Neutrophil (primary cell): ENCODE data around the gene RAB11FIP5.

Source experiments
- H3K27ac ChIP-seq: fragments of 200-600 bp; sonication (generic); 2 replicates; pipeline ENCODE4 v1.5.1; 2016; ENCODE audit warnings: mild to moderate bottlenecking, moderate library complexity
- H3K27me3 ChIP-seq: fragments of 200-600 bp; sonication (generic); 2 replicates; pipeline ENCODE4 v1.6.0; 2016; ENCODE audit warnings: mild to moderate bottlenecking
- H3K36me3 ChIP-seq: fragments of 200-600 bp; sonication (generic); 2 replicates; pipeline ENCODE4 v1.5.1; 2017
- H3K4me1 ChIP-seq, 2 experiments: fragments of 200-600 bp in 1 of 2; sonication (generic) in 1 of 2; 1 replicate in 1 of 2; 2 replicates in 1 of 2; pipeline versions ENCODE4 v1.5.1 to v1.6.1; 2013 to 2016; ENCODE audit warnings: low read depth in 1 of 2, low read length in 1 of 2, mild to moderate bottlenecking in 1 of 2, moderate library complexity in 1 of 2; ENCODE audit not compliant: control insufficient read depth in 1 of 2, insufficient read depth in 1 of 2
- H3K4me3 ChIP-seq, 2 experiments: fragments of 200-600 bp in 1 of 2; sonication (generic) in 1 of 2; 1 replicate in 1 of 2; 2 replicates in 1 of 2; pipeline ENCODE4 v1.5.1; 2013 to 2016; ENCODE audit warnings: low read depth in 1 of 2, low read length in 1 of 2, mild to moderate bottlenecking in 1 of 2, moderate library complexity in 1 of 2
- H3K9me3 ChIP-seq: fragments of 200-600 bp; sonication (generic); 2 replicates; pipeline ENCODE4 v1.5.1; 2016
- TF ChIP-seq, protein P1 (sequence below): fragments of 200-600 bp; sonication (generic); IDR thresholded peaks from 2 replicates; pipeline ENCODE4 v1.5.1; 2016; ENCODE audit warnings: antibody characterized with exemption

The RAB11FIP5 gene

GRCh38 chr2:73072129-73072395 is 40.7 kb downstream of the RAB11FIP5 start:
- Histone ChIP-seq H3K4me3 (peak overlapping the region; percentile 95 to 98), H3K36me3 (no peaks in the 10 kb centered on the region), H3K27ac (peak overlapping the region; percentile 87), H3K4me1 (peaks cover 35 to 42% of the 10 kb centered on the region in 2 experiments), H3K27me3 (peaks cover 6% of the 10 kb centered on the region), H3K9me3 (no peaks in the 10 kb centered on the region)
- TF ChIP-seq, protein P1, sequence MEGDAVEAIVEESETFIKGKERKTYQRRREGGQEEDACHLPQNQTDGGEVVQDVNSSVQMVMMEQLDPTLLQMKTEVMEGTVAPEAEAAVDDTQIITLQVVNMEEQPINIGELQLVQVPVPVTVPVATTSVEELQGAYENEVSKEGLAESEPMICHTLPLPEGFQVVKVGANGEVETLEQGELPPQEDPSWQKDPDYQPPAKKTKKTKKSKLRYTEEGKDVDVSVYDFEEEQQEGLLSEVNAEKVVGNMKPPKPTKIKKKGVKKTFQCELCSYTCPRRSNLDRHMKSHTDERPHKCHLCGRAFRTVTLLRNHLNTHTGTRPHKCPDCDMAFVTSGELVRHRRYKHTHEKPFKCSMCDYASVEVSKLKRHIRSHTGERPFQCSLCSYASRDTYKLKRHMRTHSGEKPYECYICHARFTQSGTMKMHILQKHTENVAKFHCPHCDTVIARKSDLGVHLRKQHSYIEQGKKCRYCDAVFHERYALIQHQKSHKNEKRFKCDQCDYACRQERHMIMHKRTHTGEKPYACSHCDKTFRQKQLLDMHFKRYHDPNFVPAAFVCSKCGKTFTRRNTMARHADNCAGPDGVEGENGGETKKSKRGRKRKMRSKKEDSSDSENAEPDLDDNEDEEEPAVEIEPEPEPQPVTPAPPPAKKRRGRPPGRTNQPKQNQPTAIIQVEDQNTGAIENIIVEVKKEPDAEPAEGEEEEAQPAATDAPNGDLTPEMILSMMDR, result no peak

DNA sequence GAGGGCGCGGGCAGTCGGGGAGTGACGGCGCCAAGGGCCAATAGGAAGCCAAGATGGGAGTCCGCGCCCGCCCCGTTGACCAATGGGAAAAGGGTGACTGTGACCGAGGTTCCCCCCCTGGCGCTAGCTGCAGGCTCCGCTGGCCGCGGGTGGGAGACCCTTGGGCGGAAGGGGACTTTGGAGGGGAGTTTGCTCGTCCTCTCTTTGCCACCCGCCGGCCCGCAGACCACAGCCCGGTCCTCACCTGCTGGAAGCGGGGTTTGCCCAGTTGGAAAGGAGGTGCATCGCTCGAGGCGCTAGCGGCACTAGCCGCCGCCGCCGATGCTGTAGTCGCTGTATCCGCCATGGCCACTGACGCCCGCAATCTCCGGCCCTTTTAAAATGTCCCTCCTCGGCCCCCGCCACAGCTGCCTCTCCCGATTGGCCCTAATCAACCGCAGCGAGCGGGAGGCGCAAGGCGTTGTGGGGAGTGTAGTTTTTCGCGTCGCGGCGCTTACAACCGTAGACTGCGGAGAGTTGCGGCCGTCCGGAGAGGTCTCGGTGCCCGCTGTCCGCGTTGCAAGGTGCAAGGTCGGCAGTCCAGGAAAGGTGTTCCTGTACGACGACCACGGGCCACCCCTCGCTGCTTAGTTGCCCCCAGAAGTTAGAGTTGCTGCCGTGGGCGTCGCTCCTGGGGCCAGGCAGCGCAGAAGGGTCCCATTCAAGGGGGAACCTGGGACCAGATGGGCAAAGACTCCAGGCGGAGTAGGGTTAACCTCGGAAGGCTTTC is 41.2 kb downstream of the RAB11FIP5 start, which contains the start of gene SFXN5:
TSS of gene SFXN5 (minus strand) at position 353 of the 769 bp plus-strand sequence. CDS start at position 346, 7 bp downstream.
- Histone ChIP-seq H3K4me1 (peaks cover 35 to 42% of the 10 kb centered on the region in 2 experiments), H3K4me3 (peak within 1 kb of the TSS; percentile 95 to 98), H3K27ac (peak within 1 kb of the TSS; percentile 87), H3K9me3 (no peaks in the 10 kb centered on the region), H3K27me3 (peaks cover under 1% of the 10 kb centered on the region), H3K36me3 (no peaks in the 10 kb centered on the region)
- TF ChIP-seq, protein P1, result peak; percentile 58

- Histone ChIP-seq H3K4me1 (peaks cover 37 to 45% of the 10 kb centered on the region in 2 experiments), H3K36me3 (no peaks in the 10 kb centered on the region)
Observed at GRCh38 chr2:73070643-73071359, 41.9 kb downstream of the RAB11FIP5 start.

DNA sequence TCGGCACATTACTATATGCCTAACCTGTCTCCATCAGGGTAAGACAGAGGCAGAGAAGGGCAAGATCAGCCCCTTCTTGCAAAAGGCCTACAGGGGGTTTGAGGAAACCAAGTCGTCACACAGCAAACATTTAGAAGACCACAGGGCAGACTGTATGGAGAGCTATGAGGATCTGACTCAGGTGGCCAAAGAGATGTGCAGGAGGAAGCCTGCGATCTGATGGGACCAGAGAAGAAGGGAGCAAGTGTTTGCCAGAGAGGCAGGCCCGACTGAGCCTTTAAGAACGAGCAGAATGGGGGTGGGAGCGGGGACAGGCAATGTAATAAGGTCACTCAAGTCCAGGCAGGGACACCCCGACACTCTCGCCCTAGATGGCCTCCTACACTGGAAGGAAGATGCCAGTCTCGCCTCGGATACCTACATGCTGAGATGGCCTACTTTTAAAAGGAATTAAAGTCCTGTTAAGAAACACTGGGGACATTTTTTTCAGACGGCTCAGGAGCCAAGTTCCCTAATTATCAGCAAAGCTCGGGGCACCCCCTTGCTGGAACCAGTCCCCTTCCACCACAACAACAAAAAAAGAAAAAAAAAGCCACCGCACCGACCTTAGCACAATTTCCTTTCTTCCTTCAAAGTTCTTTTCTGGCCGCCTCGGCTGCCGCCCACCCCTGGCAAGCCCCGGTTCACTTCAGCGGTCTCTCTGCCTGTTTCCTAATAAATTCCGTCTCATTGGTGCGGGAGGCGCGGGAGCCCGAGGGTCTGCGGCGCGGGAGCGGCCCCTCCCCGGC is 42.7 kb downstream of the RAB11FIP5 start:
- TF ChIP-seq, protein P1, result no peak
- Histone ChIP-seq H3K27me3 (no peaks in the 10 kb centered on the region), H3K36me3 (no peaks in the 10 kb centered on the region), H3K4me3 (peak overlapping the region; percentile 95 to 98), H3K4me1 (peaks cover 39 to 48% of the 10 kb centered on the region in 2 experiments), H3K27ac (peak overlapping the region; percentile 87), H3K9me3 (no peaks in the 10 kb centered on the region)

More at GRCh38 chr2:73070643-73071359, 41.9 kb downstream of the RAB11FIP5 start:
- TF ChIP-seq, protein P1, result no peak
- H3K9me3 ChIP-seq, result no peaks in the 10 kb centered on the region
- no peaks in the 10 kb centered on the region for H3K27me3 ChIP-seq
- H3K4me3 ChIP-seq, result peak overlapping the region; percentile 95 to 98
- peak overlapping the region; percentile 87 for H3K27ac ChIP-seq

GRCh38 chr2:73069041-73069854 is 43.5 kb downstream of the RAB11FIP5 start:
- Histone ChIP-seq H3K27me3 (no peaks in the 10 kb centered on the region), H3K27ac (peak overlapping the region; percentile 87), H3K9me3 (no peaks in the 10 kb centered on the region), H3K4me1 (peaks cover 39 to 48% of the 10 kb centered on the region in 2 experiments), H3K4me3 (peak overlapping the region; percentile 95 to 98), H3K36me3 (peaks cover 5% of the 10 kb centered on the region)
- TF ChIP-seq, protein P1, result no peak
